NCI-H1092 treated with DMSO at 0.1 percent for 48 hours (cell line): Measurements from ENCODE around the gene SLC13A5.

ENCODE experiments used
- DNase-seq: peaks from one replicate; lab custom pipeline; 2025; lab: John Stamatoyannopoulos, UW

SLC13A5 gene

GRCh38 chr17:6638046-6638908, 74.9 kb downstream of the SLC13A5 start:
- no peak for DNase-seq

GRCh38 chr17:6637458-6637840, 75.7 kb downstream of the SLC13A5 start:
- no peak for DNase-seq

GRCh38 chr17:6636616-6637457, 76.3 kb downstream of the SLC13A5 start:
- no peak for DNase-seq

GRCh38 chr17:6636105-6636504, 77.1 kb downstream of the SLC13A5 start:
- DNase-seq = no peak
